ENCODE results near the gene CIC. TPM values are rescaled to one million over a fixed set of nuclear protein-coding genes. Genes with fewer than 3 reads are reported as not detected.

CIC gene
- total and polyA plus RNA-seq, 9 of the 15 experiments (the other 6 are each of a cell fraction or from before 2014, with no cell fraction given), result 0.07 to 44.7 (median 8.6) TPM

DNA sequence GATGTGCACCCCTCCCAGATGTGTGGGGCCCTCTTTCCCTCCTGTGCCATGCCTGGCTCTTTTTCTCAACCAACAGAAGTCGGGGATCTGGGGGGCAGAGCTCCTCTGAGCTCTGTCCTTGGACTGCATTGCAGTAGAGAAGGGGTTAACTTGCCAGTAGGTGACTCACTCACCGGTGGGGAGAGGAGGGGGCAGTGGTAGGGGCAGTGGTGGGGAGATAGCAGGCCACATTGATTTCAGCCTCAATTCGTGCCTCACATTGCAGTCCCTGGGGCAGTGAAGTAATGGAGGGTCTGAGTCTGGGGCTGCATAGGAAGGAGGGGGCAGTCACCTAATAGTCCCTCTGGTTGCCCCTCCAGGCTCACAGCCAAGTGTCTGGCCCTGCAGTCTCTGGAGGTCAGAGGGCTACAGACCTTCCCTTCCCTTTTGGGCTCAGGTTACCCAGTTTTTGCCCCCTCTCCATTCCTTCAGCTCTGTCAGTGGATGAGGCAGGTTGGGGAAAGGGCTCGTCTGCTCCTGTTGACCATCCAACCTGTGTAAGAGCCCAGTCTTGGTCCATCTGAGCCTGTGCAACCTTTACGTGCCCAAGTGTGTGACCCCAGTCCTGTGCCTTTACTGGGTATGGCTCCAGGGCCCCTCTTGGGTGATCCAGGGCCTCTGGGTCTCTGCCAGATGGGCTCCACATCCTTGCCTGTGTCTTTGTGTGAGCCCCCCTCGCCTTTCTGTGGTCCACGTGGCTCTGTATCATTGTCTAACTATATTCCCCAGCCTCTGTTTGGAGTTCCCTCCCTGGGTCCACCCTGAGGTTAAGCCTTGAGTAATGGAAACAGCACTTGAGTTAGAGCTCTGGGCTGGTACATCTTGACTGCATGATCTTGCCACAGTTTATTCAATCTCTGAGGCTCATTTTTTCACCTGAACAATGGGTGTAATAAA lies 13.0 kb downstream of the CIC start (continued):
- TF ChIP-seq, protein P1, sequence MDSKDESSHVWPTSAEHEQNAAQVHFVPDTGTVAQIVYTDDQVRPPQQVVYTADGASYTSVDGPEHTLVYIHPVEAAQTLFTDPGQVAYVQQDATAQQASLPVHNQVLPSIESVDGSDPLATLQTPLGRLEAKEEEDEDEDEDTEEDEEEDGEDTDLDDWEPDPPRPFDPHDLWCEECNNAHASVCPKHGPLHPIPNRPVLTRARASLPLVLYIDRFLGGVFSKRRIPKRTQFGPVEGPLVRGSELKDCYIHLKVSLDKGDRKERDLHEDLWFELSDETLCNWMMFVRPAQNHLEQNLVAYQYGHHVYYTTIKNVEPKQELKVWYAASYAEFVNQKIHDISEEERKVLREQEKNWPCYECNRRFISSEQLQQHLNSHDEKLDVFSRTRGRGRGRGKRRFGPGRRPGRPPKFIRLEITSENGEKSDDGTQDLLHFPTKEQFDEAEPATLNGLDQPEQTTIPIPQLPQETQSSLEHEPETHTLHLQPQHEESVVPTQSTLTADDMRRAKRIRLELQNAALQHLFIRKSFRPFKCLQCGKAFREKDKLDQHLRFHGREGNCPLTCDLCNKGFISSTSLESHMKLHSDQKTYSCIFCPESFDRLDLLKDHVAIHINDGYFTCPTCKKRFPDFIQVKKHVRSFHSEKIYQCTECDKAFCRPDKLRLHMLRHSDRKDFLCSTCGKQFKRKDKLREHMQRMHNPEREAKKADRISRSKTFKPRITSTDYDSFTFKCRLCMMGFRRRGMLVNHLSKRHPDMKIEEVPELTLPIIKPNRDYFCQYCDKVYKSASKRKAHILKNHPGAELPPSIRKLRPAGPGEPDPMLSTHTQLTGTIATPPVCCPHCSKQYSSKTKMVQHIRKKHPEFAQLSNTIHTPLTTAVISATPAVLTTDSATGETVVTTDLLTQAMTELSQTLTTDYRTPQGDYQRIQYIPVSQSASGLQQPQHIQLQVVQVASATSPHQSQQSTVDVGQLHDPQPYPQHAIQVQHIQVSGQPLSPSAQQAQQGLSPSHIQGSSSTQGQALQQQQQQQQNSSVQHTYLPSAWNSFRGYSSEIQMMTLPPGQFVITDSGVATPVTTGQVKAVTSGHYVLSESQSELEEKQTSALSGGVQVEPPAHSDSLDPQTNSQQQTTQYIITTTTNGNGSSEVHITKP (IDR thresholded peaks at IDR 0.05; ENCODE audit: partially characterized antibody), result peak; percentile 32
- TF ChIP-seq CREM (IDR thresholded peaks at IDR 0.05; ENCODE audit: low read depth) (peak; percentile 41; the same call in 1 of the 2 replicates), TOE1 (IDR thresholded peaks at IDR 0.05; ENCODE audit: borderline replicate concordance) (0 out of 2 replicates have a peak, but pooled peaks have one; percentile 30), TOE1 (CRISPR knock-in tag; IDR thresholded peaks at IDR 0.05; ENCODE audit: borderline replicate concordance, low read depth) (no peak), ZNF75A (CRISPR knock-in tag; IDR thresholded peaks at IDR 0.05) (no peak), NFE2 (IDR thresholded peaks at IDR 0.05; ENCODE audit: low read depth) (no peak), ZBTB7A (IDR thresholded peaks at IDR 0.05; ENCODE audit: borderline replicate concordance, control insufficient read depth, low read depth, low read length) (peak; percentile 94), TFAP4 (CRISPR knock-in tag; IDR thresholded peaks at IDR 0.05; ENCODE audit: borderline replicate concordance) (peak; percentile 29; the same call in 1 of the 2 replicates), SMARCE1 (IDR thresholded peaks at IDR 0.05) (peak; percentile 67; the same call in 1 of the 2 replicates), POLR2G (IDR thresholded peaks at IDR 0.05; ENCODE audit: low read depth, low read length) (no peak)
- TF ChIP-seq, protein P2, sequence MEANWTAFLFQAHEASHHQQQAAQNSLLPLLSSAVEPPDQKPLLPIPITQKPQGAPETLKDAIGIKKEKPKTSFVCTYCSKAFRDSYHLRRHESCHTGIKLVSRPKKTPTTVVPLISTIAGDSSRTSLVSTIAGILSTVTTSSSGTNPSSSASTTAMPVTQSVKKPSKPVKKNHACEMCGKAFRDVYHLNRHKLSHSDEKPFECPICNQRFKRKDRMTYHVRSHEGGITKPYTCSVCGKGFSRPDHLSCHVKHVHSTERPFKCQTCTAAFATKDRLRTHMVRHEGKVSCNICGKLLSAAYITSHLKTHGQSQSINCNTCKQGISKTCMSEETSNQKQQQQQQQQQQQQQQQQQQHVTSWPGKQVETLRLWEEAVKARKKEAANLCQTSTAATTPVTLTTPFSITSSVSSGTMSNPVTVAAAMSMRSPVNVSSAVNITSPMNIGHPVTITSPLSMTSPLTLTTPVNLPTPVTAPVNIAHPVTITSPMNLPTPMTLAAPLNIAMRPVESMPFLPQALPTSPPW (CRISPR knock-in tag; IDR thresholded peaks at IDR 0.05), result peak; percentile 83
- TF ChIP-seq, protein P3, sequence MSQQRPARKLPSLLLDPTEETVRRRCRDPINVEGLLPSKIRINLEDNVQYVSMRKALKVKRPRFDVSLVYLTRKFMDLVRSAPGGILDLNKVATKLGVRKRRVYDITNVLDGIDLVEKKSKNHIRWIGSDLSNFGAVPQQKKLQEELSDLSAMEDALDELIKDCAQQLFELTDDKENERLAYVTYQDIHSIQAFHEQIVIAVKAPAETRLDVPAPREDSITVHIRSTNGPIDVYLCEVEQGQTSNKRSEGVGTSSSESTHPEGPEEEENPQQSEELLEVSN (IDR thresholded peaks at IDR 0.05; ENCODE audit: borderline replicate concordance in 1 of 2, extremely low read depth in 1 of 2, insufficient read depth in 1 of 2, insufficient read length in 1 of 2, low read depth in 1 of 2, low read length in 1 of 2, poor library complexity in 1 of 2, severe bottlenecking in 1 of 2), result peak in 1 of 2 experiments; percentile 24
- TF ChIP-seq, protein P4, sequence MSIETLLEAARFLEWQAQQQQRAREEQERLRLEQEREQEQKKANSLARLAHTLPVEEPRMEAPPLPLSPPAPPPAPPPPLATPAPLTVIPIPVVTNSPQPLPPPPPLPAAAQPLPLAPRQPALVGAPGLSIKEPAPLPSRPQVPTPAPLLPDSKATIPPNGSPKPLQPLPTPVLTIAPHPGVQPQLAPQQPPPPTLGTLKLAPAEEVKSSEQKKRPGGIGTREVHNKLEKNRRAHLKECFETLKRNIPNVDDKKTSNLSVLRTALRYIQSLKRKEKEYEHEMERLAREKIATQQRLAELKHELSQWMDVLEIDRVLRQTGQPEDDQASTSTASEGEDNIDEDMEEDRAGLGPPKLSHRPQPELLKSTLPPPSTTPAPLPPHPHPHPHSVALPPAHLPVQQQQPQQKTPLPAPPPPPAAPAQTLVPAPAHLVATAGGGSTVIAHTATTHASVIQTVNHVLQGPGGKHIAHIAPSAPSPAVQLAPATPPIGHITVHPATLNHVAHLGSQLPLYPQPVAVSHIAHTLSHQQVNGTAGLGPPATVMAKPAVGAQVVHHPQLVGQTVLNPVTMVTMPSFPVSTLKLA (conservative IDR thresholded peaks at IDR 0.05), result peak; percentile 36 to 56; a peak in 3 of 4 replicates
